SK-N-SH (cell line): ENCODE results near the gene LRRC17. TPM values are rescaled to one million over a fixed set of nuclear protein-coding genes. Genes with fewer than 3 reads are reported as not detected.

Experiments used
- CTCF ChIA-PET: fragments of 300-600, 350-600 bp; formaldehyde crosslinking; extraction: SDS; loops from one replicate; lab custom pipeline; 2021; lab: Yijun Ruan, JAX
- POLR2A ChIA-PET: fragments of 350-600 bp; sonication (Branson Sonifier 250); formaldehyde crosslinking; extraction: SDS; loops from one replicate; lab custom pipeline; 2020; ENCODE audit warnings: antibody characterized with exemption, inconsistent platforms; lab: Yijun Ruan, JAX
- DNase-seq: peaks from one replicate; pipeline ENCODE4 v3.0.0; 2012
- H2AFZ ChIP-seq: fragments of 200-600 bp; sonication (generic); 2 replicates; pipeline ENCODE4 v1.8.1; 2016; ENCODE audit warnings: antibody characterized with exemption, mild to moderate bottlenecking, low read depth
- H3F3A ChIP-seq: fragments of 200-600 bp; sonication (generic); replicated peaks from 2 replicates; pipeline ENCODE3; 2016; ENCODE audit warnings: antibody characterized with exemption, mild to moderate bottlenecking; ENCODE audit not compliant: insufficient read depth
- H3K27ac ChIP-seq, 2 experiments: fragments of 200-500 bp in 1 of 2; fragments of 200-600 bp in 1 of 2; sonication (Bioruptor generic) in 1 of 2; sonication (generic), shearing (Covaris generic) in 1 of 2; 2 replicates each; pipeline versions ENCODE4 v1.5.1 to v1.6.1; 2014 to 2016; ENCODE audit warnings: low read depth in 2 of 2, inconsistent platforms in 1 of 2, low read length in 1 of 2, mild to moderate bottlenecking in 1 of 2, mixed read lengths in 1 of 2
- H3K27me3 ChIP-seq: fragments of 200-600 bp; sonication (generic), shearing (Covaris generic); 2 replicates; pipeline ENCODE4 v1.6.1; 2016; ENCODE audit warnings: mixed run types; ENCODE audit not compliant: insufficient read depth
- H3K36me3 ChIP-seq, 2 experiments: fragments of 200-500 bp in 1 of 2; fragments of 200-600 bp in 1 of 2; sonication (Bioruptor generic) in 1 of 2; sonication (generic) in 1 of 2; replicated peaks in 1 of 2; 2 replicates each; pipeline versions ENCODE3 to v1.5.1; 2014 to 2016; ENCODE audit warnings: low read length in 1 of 2, mild to moderate bottlenecking in 1 of 2; ENCODE audit not compliant: insufficient read depth in 2 of 2, control insufficient read depth in 1 of 2
- H3K4me1 ChIP-seq, 2 experiments: fragments of 200-500 bp in 1 of 2; fragments of 200-600 bp in 1 of 2; sonication (Bioruptor generic) in 1 of 2; sonication (generic), shearing (Covaris generic) in 1 of 2; 2 replicates each; pipeline versions ENCODE4 v1.5.1 to v1.6.1; 2014 to 2016; ENCODE audit warnings: low read depth in 1 of 2, low read length in 1 of 2, mixed run types in 1 of 2; ENCODE audit not compliant: insufficient read depth in 2 of 2, control insufficient read depth in 1 of 2
- H3K4me2 ChIP-seq: fragments of 200-600 bp; sonication (generic), shearing (Covaris generic); 2 replicates; pipeline ENCODE4 v1.6.1; 2017; ENCODE audit warnings: mixed run types
- H3K4me3 ChIP-seq, 2 experiments: fragments of 200-500 bp in 1 of 2; fragments of 200-600 bp in 1 of 2; sonication (Bioruptor generic) in 1 of 2; sonication (generic), shearing (Covaris generic) in 1 of 2; 2 replicates each; pipeline versions ENCODE4 v1.5.1 to v1.8.1; 2014 to 2016; ENCODE audit warnings: low read depth in 2 of 2, inconsistent platforms in 1 of 2, low read length in 1 of 2, mild to moderate bottlenecking in 1 of 2, mixed read lengths in 1 of 2, moderate library complexity in 1 of 2
- H3K79me2 ChIP-seq: fragments of 200-600 bp; sonication (generic); 2 replicates; pipeline ENCODE4 v1.8.1; 2017; ENCODE audit warnings: mild to moderate bottlenecking; ENCODE audit not compliant: insufficient read depth
- H3K9ac ChIP-seq: fragments of 200-600 bp; sonication (generic); 2 replicates; pipeline ENCODE4 v1.6.1; 2017; ENCODE audit warnings: mixed run types
- H3K9me2 ChIP-seq: fragments of 200-600 bp; sonication (generic); 2 replicates; pipeline ENCODE4 v1.6.1; 2017; ENCODE audit warnings: mixed run types
- H3K9me3 ChIP-seq: fragments of 200-600 bp; sonication (generic); 2 replicates; pipeline ENCODE4 v1.6.1; 2017; ENCODE audit warnings: mixed run types, mild to moderate bottlenecking, moderate library complexity
- H4K20me1 ChIP-seq: fragments of 200-600 bp; sonication (generic); 2 replicates; pipeline ENCODE4 v1.6.1; 2017; ENCODE audit warnings: mild to moderate bottlenecking, mixed run types; ENCODE audit not compliant: insufficient read depth
- CHD2 ChIP-seq: fragments of 150-350 bp; IDR thresholded peaks from 2 replicates; pipeline ENCODE4 v1.6.1; 2018; ENCODE audit warnings: low read length; ENCODE audit not compliant: partially characterized antibody
- ELF1 ChIP-seq: IDR thresholded peaks from 2 replicates; pipeline ENCODE4 v1.4.0; 2012
- EP300 ChIP-seq, 2 experiments: IDR thresholded peaks; 2 replicates each; pipeline versions ENCODE4 v1.4.0 to v1.6.1; 2012; ENCODE audit warnings: borderline replicate concordance in 1 of 2, low read depth in 1 of 2, low read length in 1 of 2
- FOSL2 ChIP-seq: IDR thresholded peaks from 2 replicates; pipeline ENCODE4 v1.4.0; 2012; ENCODE audit warnings: low read depth, mild to moderate bottlenecking, moderate library complexity, borderline replicate concordance
- FOXJ3 ChIP-seq: sonication (generic); formaldehyde crosslinking; IDR thresholded peaks from 2 replicates; pipeline ENCODE4 v1.5.1; 2020; ENCODE audit warnings: mild to moderate bottlenecking, missing genetic modification reagents
- FOXM1 ChIP-seq: IDR thresholded peaks from 2 replicates; pipeline ENCODE4 v1.4.0; 2012; ENCODE audit warnings: low read depth, mild to moderate bottlenecking
- GATA2 ChIP-seq: sonication (generic); formaldehyde crosslinking; IDR thresholded peaks from 2 replicates; pipeline ENCODE4 v1.5.0; 2020; ENCODE audit warnings: mild to moderate bottlenecking, missing genetic modification reagents
- MAX ChIP-seq: IDR thresholded peaks from 2 replicates; pipeline ENCODE4 v1.4.0; 2012; ENCODE audit warnings: low read depth
- MEF2A ChIP-seq: IDR thresholded peaks from 2 replicates; pipeline ENCODE4 v1.4.0; 2012; ENCODE audit warnings: low read depth, borderline replicate concordance
- MXI1 ChIP-seq: IDR thresholded peaks from 2 replicates; pipeline ENCODE4 v1.6.1; 2012; ENCODE audit warnings: mild to moderate bottlenecking, low read depth, low read length, improper control_type of control experiment
- NFIC ChIP-seq: IDR thresholded peaks from 2 replicates; pipeline ENCODE4 v1.4.0; 2012; ENCODE audit warnings: borderline replicate concordance
- NRF1 ChIP-seq: IDR thresholded peaks from 2 replicates; pipeline ENCODE4 v1.6.1; 2012; ENCODE audit warnings: low read depth, mild to moderate bottlenecking, low read length
- RAD21 ChIP-seq: IDR thresholded peaks from 2 replicates; pipeline ENCODE4 v1.6.1; 2012; ENCODE audit warnings: mild to moderate bottlenecking, low read length
- REST ChIP-seq: IDR thresholded peaks from 2 replicates; pipeline ENCODE4 v1.6.1; 2012; ENCODE audit warnings: mild to moderate bottlenecking, low read depth, low read length, moderate library complexity
- RXRA ChIP-seq: IDR thresholded peaks from 2 replicates; pipeline ENCODE4 v1.4.0; 2012; ENCODE audit warnings: low read depth, mild to moderate bottlenecking, borderline replicate concordance
- SMC3 ChIP-seq: IDR thresholded peaks from 2 replicates; pipeline ENCODE4 v1.6.1; 2012; ENCODE audit warnings: low read depth, low read length, improper control_type of control experiment
- TAF1 ChIP-seq: IDR thresholded peaks from 2 replicates; pipeline ENCODE4 v1.6.1; 2012; ENCODE audit warnings: low read depth, mild to moderate bottlenecking, low read length, moderate library complexity, borderline replicate concordance
- ZBTB33 ChIP-seq: IDR thresholded peaks from 2 replicates; pipeline ENCODE4 v1.4.0; 2012; ENCODE audit warnings: low read depth, borderline replicate concordance
- WGBS: methylation state at CpG from one replicate; pipeline ENCODE4 v1.1.6; 2017; ENCODE audit warnings: low lambda C conversion rate; 5-methylcytosine and 5-hydroxymethylcytosine counted together
- polyA plus RNA-seq, 3 experiments: library from polyadenylated mRNA; depleted of rRNA; stranded (reverse); fragments of >200 nt; gene quantifications; 2 replicates each; pipeline ENCODE4 v1.2.3, GENCODE V29; 2012

The LRRC17 gene
- polyA plus RNA-seq, 1 of the 3 experiments (the other 2 are of a cell fraction) = 101 TPM

GRCh38 chr7:102991077-102991539 lies 78.3 kb downstream of the LRRC17 start:
- no peak overlapping the region for H3K4me3 ChIP-seq
- DNase-seq = no peak
- no peak overlapping the region for H2AFZ ChIP-seq
- H3K4me1 ChIP-seq = peaks cover 0 to 28% of the 10 kb centered on the region in 2 experiments
- H3K27me3 ChIP-seq = no peaks in the 10 kb centered on the region
- peak overlapping the region; percentile 38; the same call in 1 of the 2 replicates for H3K9ac ChIP-seq
- no peaks in the 10 kb centered on the region for H3K9me2 ChIP-seq
- no peaks in the 10 kb centered on the region for H4K20me1 ChIP-seq
- H3K36me3 ChIP-seq = no peaks in the 10 kb centered on the region
- peak overlapping the region; percentile 40 for H3K4me2 ChIP-seq
- H3K79me2 ChIP-seq = no peaks in the 10 kb centered on the region
- ChIA-PET POLR2A (no interaction called here), CTCF (no interaction called here)
- TF ChIP-seq ELF1 = no peak
- no peak for TF ChIP-seq REST
- no peak for TF ChIP-seq MAX
- no peak for TF ChIP-seq ZBTB33
- no peak for TF ChIP-seq MEF2A
- TF ChIP-seq CHD2 = no peak
- H3K27ac ChIP-seq = peak overlapping the region; percentile 70 to 99; a peak in 3 of 4 replicates
- H3K9me3 ChIP-seq = no peaks in the 10 kb centered on the region
- peaks cover 48% of the 10 kb centered on the region for H3F3A ChIP-seq

- H2AFZ ChIP-seq = no peak overlapping the region
- no peaks in the 10 kb centered on the region for H4K20me1 ChIP-seq
- ChIA-PET CTCF (interaction anchor here (1.5 kb wide), 1 partner anchor 70 kb away, joined by 4 read pairs; no protein-coding TSS in a partner anchor), POLR2A (no interaction called here)
- no peaks in the 10 kb centered on the region for H3K79me2 ChIP-seq
- peaks cover 0 to 27% of the 10 kb centered on the region in 2 experiments for H3K4me1 ChIP-seq
- no peak overlapping the region for H3K4me3 ChIP-seq
- peak overlapping the region; percentile 40 for H3K4me2 ChIP-seq
- H3K27me3 ChIP-seq = no peaks in the 10 kb centered on the region
- H3K27ac ChIP-seq = peak overlapping the region; percentile 70 to 99; a peak in 3 of 4 replicates
- no peaks in the 10 kb centered on the region for H3K9me3 ChIP-seq
- H3K36me3 ChIP-seq = no peaks in the 10 kb centered on the region
- H3K9ac ChIP-seq = peak overlapping the region; percentile 56; the same call in 1 of the 2 replicates
- peaks cover 48% of the 10 kb centered on the region for H3F3A ChIP-seq
- H3K9me2 ChIP-seq = no peaks in the 10 kb centered on the region
- DNase-seq = peak; percentile 15
- WGBS = 8% methylated on average over 2 of the region's 2 CpGs
- TF ChIP-seq SMC3 (no peak), MAX (peak; percentile 67), NFIC (peak; percentile 98), EP300 (IDR thresholded peaks at IDR 0.05; ENCODE audit: borderline replicate concordance in 1 of 2, low read depth in 1 of 2, low read length in 1 of 2) (peak; percentile 72 to 96), FOSL2 (peak; percentile 100), RAD21 (no peak), ELF1 (peak; percentile 48; the same call in 1 of the 2 replicates), GATA2 (CRISPR knock-in tag) (no peak), FOXJ3 (CRISPR knock-in tag) (no peak), ZBTB33 (peak; percentile 79; the same call in 1 of the 2 replicates), NRF1 (no peak), RXRA (peak; percentile 63; the same call in 1 of the 2 replicates), FOXM1 (peak; percentile 92), TAF1 (0 out of 2 replicates have a peak, but pooled peaks have one; percentile 18), MEF2A (peak; percentile 22; the same call in 1 of the 2 replicates), MXI1 (no peak)
Observed at GRCh38 chr7:102991540-102992214, 78.9 kb downstream of the LRRC17 start.
